SHP77 (cell line): ENCODE measurements around the gene LEMD2.
A peak's percentile ranks its signal among the peaks of the same experiment; 100 is the strongest.

Source experiments
- DNase-seq, 2 experiments: peaks; one replicate each; lab custom pipeline; 2025; lab: John Stamatoyannopoulos, UW

The LEMD2 gene

GRCh38 chr6:33756211-33756954, 32.5 kb downstream of the LEMD2 start:
- no peak for DNase-seq

- DNase-seq: peak in 1 of 2 experiments; percentile 25
These were observed 33.7 kb downstream of the LEMD2 start for GRCh38 chr6:33755070-33755869.

- DNase-seq: no peak
These were observed 34.7 kb downstream of the LEMD2 start for GRCh38 chr6:33754222-33754621.

GRCh38 chr6:33752646-33753015, 36.3 kb downstream of the LEMD2 start:
- no peak for DNase-seq

- peak; percentile 60 to 66 for DNase-seq
These were observed 36.9 kb downstream of the LEMD2 start for GRCh38 chr6:33751771-33752645.

GRCh38 chr6:33750244-33750991, 38.5 kb downstream of the LEMD2 start:
- DNase-seq: no peak

GRCh38 chr6:33749401-33749800, 39.5 kb downstream of the LEMD2 start:
- DNase-seq: no peak

- DNase-seq: no peak
These were observed 40.1 kb downstream of the LEMD2 start for GRCh38 chr6:33748841-33749240.

GRCh38 chr6:33747823-33748222, 41.1 kb downstream of the LEMD2 start:
- DNase-seq: no peak

GRCh38 chr6:33746651-33747100, 42.3 kb downstream of the LEMD2 start, which contains the start of gene IP6K3:
IP6K3 (minus strand) TSS chr6:33746905; CDS start chr6:33735476, 11,429 bp downstream.
- peak in 1 of 2 experiments; percentile 24 for DNase-seq

GRCh38 chr6:33746036-33746600, 42.8 kb downstream of the LEMD2 start:
- peak in 1 of 2 experiments; percentile 52 for DNase-seq

GRCh38 chr6:33745548-33745947, 43.4 kb downstream of the LEMD2 start:
- no peak for DNase-seq

- DNase-seq: peak in 1 of 2 experiments; percentile 54
These were observed 43.9 kb downstream of the LEMD2 start for GRCh38 chr6:33744895-33745546.

- peak; percentile 89 to 92 for DNase-seq
These were observed 44.7 kb downstream of the LEMD2 start for GRCh38 chr6:33744001-33744848.

- DNase-seq: no peak
These were observed 46.1 kb downstream of the LEMD2 start for GRCh38 chr6:33742837-33743236.

- DNase-seq: no peak
These were observed 46.8 kb downstream of the LEMD2 start for GRCh38 chr6:33742092-33742491.

- DNase-seq: no peak
These were observed 48.1 kb downstream of the LEMD2 start for GRCh38 chr6:33740794-33741193.

GRCh38 chr6:33740204-33740608, 48.7 kb downstream of the LEMD2 start:
- DNase-seq: no peak

GRCh38 chr6:33739571-33739970, 49.4 kb downstream of the LEMD2 start:
- DNase-seq: no peak
